Measurements from ENCODE around the gene FOXC2. TPM values are rescaled to one million over a fixed set of nuclear protein-coding genes. Genes with fewer than 3 reads are reported as not detected.
A peak's percentile ranks its signal among the peaks of the same experiment; 100 is the strongest.

Gene FOXC2
- total and polyA plus RNA-seq, 2 of the 13 experiments (the other 11 are each of a cell fraction or from before 2014, with no cell fraction given) = not detected

- intact Hi-C loops (cut with micrococcal nuclease; ENCODE audit: unreplicated experiment) (no loop called here), in situ Hi-C loops (cut with HindIII; ENCODE audit: extremely low pct_ligation_motif_present, low pct_unique_long_range_greater_than_20kb) (no loop called here)
- Histone ChIP-seq H3K9ac (ENCODE audit: insufficient read depth, low read depth, low read length) (no peak overlapping the region), H3K9me3 (ENCODE audit: low read length) (no peaks in the 10 kb centered on the region), H3K4me3 (replicated peaks in 1 of 3; ENCODE audit: insufficient read depth in 1 of 3, low read depth in 2 of 3, low read length in 3 of 3) (no peak overlapping the region), H3K27me3 (ENCODE audit: control insufficient read depth in 1 of 2, insufficient read depth in 2 of 2, low read length in 2 of 2) (peaks cover 11 to 96% of the 10 kb centered on the region in 2 experiments), H2AFZ (ENCODE audit: low read length) (no peak overlapping the region), H3K4me2 (ENCODE audit: low read depth, low read length) (no peak overlapping the region), H3K4me1 (ENCODE audit: insufficient read depth, low read length) (peaks cover 9% of the 10 kb centered on the region), H3K27ac (ENCODE audit: extremely low read length, insufficient read depth, low read length) (no peak overlapping the region), H3K79me2 (ENCODE audit: insufficient read depth, low read length) (no peaks in the 10 kb centered on the region), H4K20me1 (ENCODE audit: insufficient read depth, low read length) (peaks cover 3% of the 10 kb centered on the region; the same call in 1 of the 2 replicates), H3K36me3 (replicated peaks in 1 of 2; ENCODE audit: control insufficient read depth in 1 of 2, insufficient read depth in 2 of 2, low read length in 2 of 2) (no peaks in the 10 kb centered on the region)
- WGBS (ENCODE audit: low lambda C conversion rate) = under 1% methylated on average over 13 of the region's 13 CpGs
- TF ChIP-seq CREB1 (IDR thresholded peaks at IDR 0.05) = peak; percentile 53
- no peak for TF ChIP-seq CREB1 (CRISPR knock-in tag; IDR thresholded peaks at IDR 0.05)
- no peak for TF ChIP-seq RAD51 (IDR thresholded peaks at IDR 0.05; ENCODE audit: borderline replicate concordance)
- ChIA-PET CTCF (ENCODE audit: low intra/inter-chr PET ratio, low total read pairs) (no interaction called here), POLR2A (no interaction called here)
- ATAC-seq (no peak), FAIRE-seq (no peak), DNase-seq (ENCODE audit: low spot score) (no peak)
- BruUV-seq (replicated peaks) = no TSS peak
These were observed 7.2 kb downstream of the FOXC2 start for GRCh38 chr16:86573646-86574508.

GRCh38 chr16:86574646-86575045, 8.0 kb downstream of the FOXC2 start:
- FAIRE-seq (no peak), ATAC-seq (no peak), DNase-seq (ENCODE audit: low spot score) (no peak)
- H3K4me2 ChIP-seq (ENCODE audit: low read depth, low read length) = no peak overlapping the region
- TF ChIP-seq ZNF629 (CRISPR knock-in tag; conservative IDR thresholded peaks at IDR 0.05) = peak; percentile 34; the same call in 1 of the 2 replicates
- TF ChIP-seq IKZF4 (CRISPR knock-in tag; IDR thresholded peaks at IDR 0.05; ENCODE audit: borderline replicate concordance, low read depth, not compliant biosample characterization) = no peak
- H3K27me3 ChIP-seq (ENCODE audit: control insufficient read depth in 1 of 2, insufficient read depth in 2 of 2, low read length in 2 of 2) = peaks cover 13 to 93% of the 10 kb centered on the region in 2 experiments
- H3K4me1 ChIP-seq (ENCODE audit: insufficient read depth, low read length) = peaks cover 9% of the 10 kb centered on the region
- peaks cover 3% of the 10 kb centered on the region; the same call in 1 of the 2 replicates for H4K20me1 ChIP-seq (ENCODE audit: insufficient read depth, low read length)
- 2% methylated on average over 4 of the region's 4 CpGs for WGBS (ENCODE audit: low lambda C conversion rate)
- no peak overlapping the region for H3K9ac ChIP-seq (ENCODE audit: insufficient read depth, low read depth, low read length)
- POLR2A ChIA-PET = no interaction called here
- BruUV-seq (replicated peaks) = no TSS peak
- H2AFZ ChIP-seq (ENCODE audit: low read length) = no peak overlapping the region
- intact Hi-C loops (cut with micrococcal nuclease; ENCODE audit: unreplicated experiment) = no loop called here
- in situ Hi-C loops (cut with HindIII; ENCODE audit: extremely low pct_ligation_motif_present, low pct_unique_long_range_greater_than_20kb) = no loop called here
- CTCF ChIA-PET (ENCODE audit: low intra/inter-chr PET ratio, low total read pairs) = interaction anchor here (1.4 kb wide), 1 partner anchor 503 kb away, joined by 4 read pairs; no protein-coding TSS in a partner anchor
- no peaks in the 10 kb centered on the region for H3K9me3 ChIP-seq (ENCODE audit: low read length)
- H3K27ac ChIP-seq (ENCODE audit: extremely low read length, insufficient read depth, low read length) = no peak overlapping the region
- H3K79me2 ChIP-seq (ENCODE audit: insufficient read depth, low read length) = no peaks in the 10 kb centered on the region
- H3K4me3 ChIP-seq (replicated peaks in 1 of 3; ENCODE audit: insufficient read depth in 1 of 3, low read depth in 2 of 3, low read length in 3 of 3) = no peak overlapping the region
- H3K36me3 ChIP-seq (replicated peaks in 1 of 2; ENCODE audit: control insufficient read depth in 1 of 2, insufficient read depth in 2 of 2, low read length in 2 of 2) = no peaks in the 10 kb centered on the region
